HG03565 (cell line): ENCODE data around the gene SOCS6.
A peak's percentile ranks its signal among the peaks of the same experiment; 100 is the strongest.
"Not testable (repeated sequence)": the region's sequence is repeated elsewhere in the genome, so short reads cannot be mapped to it uniquely, and the experiment has no call there.

ENCODE experiments used
- ATAC-seq: cut with Tn5 transposase; IDR thresholded peaks from one replicate; pipeline ENCODE4 v1.9.1; 2021; ENCODE audit warnings: mild to moderate bottlenecking, moderate library complexity; ENCODE audit not compliant: unreplicated experiment

The SOCS6 gene

GRCh38 chr18:70354771-70355170, 65.9 kb downstream of the SOCS6 start:
- ATAC-seq = no peak

GRCh38 chr18:70355620-70356385, 67.0 kb downstream of the SOCS6 start:
- no peak for ATAC-seq

GRCh38 chr18:70358105-70358406, 69.2 kb downstream of the SOCS6 start:
- ATAC-seq = peak; percentile 84

- no peak for ATAC-seq
These were observed 70.2 kb downstream of the SOCS6 start for GRCh38 chr18:70359071-70359470.

- ATAC-seq = no peak
These were observed 73.4 kb downstream of the SOCS6 start for GRCh38 chr18:70362258-70362657.

- no peak for ATAC-seq
These were observed 75.0 kb downstream of the SOCS6 start for GRCh38 chr18:70363861-70364260.

DNA sequence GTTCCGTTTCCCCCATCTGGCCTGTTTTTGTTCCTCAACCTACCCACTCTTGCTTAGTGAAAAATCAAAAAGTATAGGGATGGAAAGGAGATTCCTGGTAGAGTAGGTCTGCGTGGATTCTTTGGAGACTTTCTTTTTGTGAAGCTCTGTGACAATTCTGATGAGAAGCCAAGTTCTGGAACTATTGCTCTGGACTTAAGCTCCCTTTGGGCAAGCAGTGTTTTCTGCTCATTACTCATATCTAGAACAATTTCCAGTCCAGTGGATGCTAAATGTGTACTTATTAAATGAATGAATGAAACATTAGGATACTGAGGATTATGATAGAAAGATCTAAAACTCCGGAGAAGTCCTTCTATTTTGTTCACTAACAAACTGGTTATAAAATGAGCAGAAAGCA, 76.5 kb downstream of the SOCS6 start:
- no peak for ATAC-seq

DNA sequence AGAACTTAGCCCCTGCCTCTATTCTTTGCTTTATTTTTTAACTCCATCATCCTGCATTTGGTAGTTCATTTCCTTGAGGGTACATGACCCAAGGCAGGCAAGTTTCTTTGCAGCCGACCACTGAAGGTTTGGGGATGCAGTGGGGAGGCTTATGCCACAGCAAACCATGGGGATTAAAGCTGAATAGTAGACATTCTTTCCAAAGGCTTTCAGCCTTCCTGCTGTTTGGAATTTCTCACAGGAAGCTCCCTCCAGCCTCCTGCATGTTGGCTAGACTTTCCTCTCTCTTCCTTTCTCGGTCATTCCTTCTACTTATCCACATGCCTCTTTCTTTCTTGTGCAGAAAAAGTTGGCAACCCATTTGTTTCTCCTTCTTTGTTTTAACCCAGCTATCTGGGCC, 77.3 kb downstream of the SOCS6 start:
- ATAC-seq = no peak

DNA sequence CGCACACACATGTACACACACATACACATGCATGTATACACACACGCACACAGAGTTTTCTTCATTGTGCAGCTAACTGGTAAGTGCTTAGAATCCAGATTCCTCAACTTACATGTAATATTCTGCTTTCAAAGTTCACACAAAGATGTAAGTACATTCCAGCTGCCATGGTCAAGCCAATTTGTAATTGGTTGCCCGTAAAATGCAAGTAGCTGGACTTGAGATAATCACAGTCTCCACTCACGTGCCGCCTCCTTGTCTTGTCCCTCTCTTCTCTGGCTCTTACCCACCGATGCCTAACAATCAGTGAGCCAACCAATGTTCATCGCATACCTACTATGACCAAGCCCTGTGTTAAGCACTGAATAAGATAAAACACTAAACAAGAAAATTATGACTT, 77.8 kb downstream of the SOCS6 start:
- no peak for ATAC-seq

- ATAC-seq = not testable (repeated sequence)
These were observed 78.5 kb downstream of the SOCS6 start for GRCh38 chr18:70367344-70367743.

DNA sequence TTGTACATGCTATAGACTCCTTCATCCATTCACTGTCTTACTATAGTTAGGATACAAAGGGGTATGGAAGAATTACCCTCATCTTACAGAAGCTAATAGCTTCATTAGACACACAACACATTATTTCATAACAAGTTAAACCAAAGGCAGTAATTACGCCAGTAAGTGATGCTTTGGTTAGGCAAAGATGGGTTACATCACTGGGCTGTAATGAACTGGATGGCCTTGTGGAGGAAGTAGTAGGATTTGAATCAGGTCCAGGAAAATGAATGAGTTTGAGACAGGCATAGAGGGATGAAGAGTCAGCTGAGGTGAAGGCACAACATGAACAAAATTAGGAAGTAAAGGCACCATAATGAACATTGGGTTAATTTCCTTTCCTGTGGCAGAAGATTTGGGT, 80.1 kb downstream of the SOCS6 start:
- no peak for ATAC-seq

GRCh38 chr18:70370762-70371733, 82.2 kb downstream of the SOCS6 start:
- ATAC-seq = no peak

DNA sequence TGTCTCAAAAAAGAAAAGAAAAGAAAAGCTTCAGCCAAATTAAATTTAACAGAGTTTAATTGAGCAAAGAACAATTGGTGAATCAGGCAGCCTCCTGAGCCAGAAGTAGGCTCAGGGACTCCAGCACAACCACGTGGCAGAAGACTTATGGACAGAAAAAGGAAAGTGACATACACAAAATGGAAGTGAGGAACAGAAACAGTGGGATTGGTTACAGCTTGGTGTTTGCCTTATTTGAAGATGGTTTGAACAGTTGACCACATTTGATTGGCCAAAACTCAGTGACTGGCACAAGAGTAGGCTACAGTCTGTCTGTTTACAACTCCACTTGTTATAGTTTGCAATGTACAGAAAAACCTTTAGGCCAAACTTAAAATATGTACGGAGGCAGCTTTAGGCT, 83.1 kb downstream of the SOCS6 start:
- no peak for ATAC-seq

GRCh38 chr18:70372450-70373041, 83.7 kb downstream of the SOCS6 start:
- no peak for ATAC-seq

GRCh38 chr18:70373042-70373519, 84.2 kb downstream of the SOCS6 start:
- ATAC-seq = no peak

- no peak for ATAC-seq
These were observed 85.3 kb downstream of the SOCS6 start for GRCh38 chr18:70374154-70374553.

DNA sequence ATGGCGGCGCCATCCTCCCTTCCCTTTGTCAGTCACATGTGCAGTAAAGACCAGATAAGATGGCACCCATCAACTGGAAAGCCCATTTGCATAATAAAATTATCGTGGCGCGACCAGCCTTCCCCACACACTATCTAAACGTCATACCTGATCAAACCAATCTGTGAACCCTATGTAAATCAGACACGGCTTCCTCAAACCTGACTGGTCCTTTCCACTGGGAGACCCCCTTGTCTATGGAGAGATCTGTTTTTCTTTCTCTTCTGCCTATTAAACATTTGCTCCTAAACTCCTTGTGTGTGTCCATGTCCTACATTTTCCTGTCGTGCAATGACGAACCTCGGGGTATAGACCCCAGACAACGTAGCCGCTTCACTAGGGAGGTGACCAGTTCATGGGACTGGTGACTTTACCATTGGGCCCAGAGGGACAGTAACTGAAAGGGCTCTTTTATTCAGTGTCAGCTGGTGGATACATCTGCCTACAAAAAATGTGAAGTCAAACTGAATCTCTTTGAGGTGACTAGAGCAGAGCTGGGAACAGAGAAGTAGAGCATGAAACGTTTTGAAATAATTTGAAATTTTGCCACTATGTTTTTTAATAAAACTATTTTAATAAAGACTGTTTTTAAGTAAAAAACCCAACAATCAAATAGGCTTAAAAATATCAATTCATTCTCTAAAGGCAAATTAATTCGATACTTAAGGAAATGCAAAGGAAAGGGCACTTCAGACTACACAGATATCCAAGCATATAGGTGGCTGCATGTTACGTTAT, 87.5 kb downstream of the SOCS6 start:
- ATAC-seq = no peak

GRCh38 chr18:70376914-70377258, 88.0 kb downstream of the SOCS6 start:
- no peak for ATAC-seq

GRCh38 chr18:70377317-70377799, 88.5 kb downstream of the SOCS6 start:
- ATAC-seq = no peak

DNA sequence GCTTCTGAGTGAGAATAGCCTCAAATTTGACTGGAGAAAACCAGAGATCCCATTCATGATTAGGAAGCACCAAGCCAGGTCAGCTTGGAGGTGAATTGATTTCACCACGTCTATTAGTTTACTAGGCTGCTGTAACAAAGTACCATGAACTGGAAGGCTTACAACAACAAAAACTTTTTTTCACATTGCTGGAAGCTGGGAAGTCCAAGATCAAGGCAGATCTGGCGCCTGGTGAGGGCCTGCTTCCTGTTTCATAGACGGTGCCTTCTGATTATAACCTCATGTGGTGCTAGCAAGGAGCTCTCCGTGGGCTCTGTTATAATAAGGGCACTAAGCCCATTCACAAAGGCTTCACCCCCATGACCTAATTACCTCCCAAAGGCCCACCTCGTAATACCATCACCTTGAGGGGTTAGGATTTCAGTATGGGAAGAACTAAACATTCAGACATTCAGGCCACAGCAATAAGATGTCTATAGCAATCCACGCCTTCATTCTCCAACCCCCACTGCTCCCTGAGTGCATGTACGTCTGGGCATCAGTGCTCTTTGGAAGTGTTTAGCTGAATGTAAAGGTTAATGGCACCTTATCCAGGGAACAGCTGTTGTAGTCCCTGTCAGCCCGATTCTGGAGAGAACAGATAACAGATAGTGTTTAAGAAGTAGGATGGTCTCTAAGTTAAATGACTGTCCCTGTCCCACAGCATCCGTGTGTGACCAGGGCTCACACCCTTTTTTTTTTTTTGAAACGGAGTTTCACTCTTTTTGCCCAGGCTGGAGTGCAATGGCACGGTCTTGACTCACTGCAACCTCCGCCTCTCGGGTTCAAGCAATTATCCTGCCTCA, 89.2 kb downstream of the SOCS6 start:
- no peak for ATAC-seq
